Endothelial cell of umbilical vein (primary cell): Measurements from ENCODE around the gene AMMECR1. TPM values are rescaled to one million over a fixed set of nuclear protein-coding genes. Genes with fewer than 3 reads are reported as not detected.

ENCODE experiments used
- BruUV-seq: library from RNA; stranded (reverse); fragments of 400-500 nt; replicated peaks from 2 replicates; lab custom pipeline; 2021; lab: Mats Ljungman, UMichigan
- CTCF ChIA-PET: fragments of 300-600, 350-600 bp; sonication (Branson Sonifier 250); formaldehyde crosslinking; loops from one replicate; lab custom pipeline; 2021; ENCODE audit warnings: antibody characterized with exemption, inconsistent platforms; lab: Charles Lee
- POLR2A ChIA-PET: fragments of 300-600, 350-600 bp; sonication (Branson Sonifier 250); formaldehyde crosslinking; loops from one replicate; lab custom pipeline; 2021; ENCODE audit warnings: antibody characterized with exemption, inconsistent platforms; lab: Charles Lee
- DNase-seq: peaks from one replicate; pipeline ENCODE4 v3.0.0-alpha.2; 2011; ENCODE audit warnings: low read depth, low spot score
- FAIRE-seq: peaks from 2 replicates; lab custom pipeline; 2011; peaks lifted over from hg19 to GRCh38; lab: Jason Lieb, UNC
- H2AFZ ChIP-seq: 2 replicates; pipeline ENCODE4 v1.6.0; 2012; ENCODE audit warnings: low read depth, low read length, control low read depth, inconsistent platforms
- H3K27ac ChIP-seq: 2 replicates; pipeline ENCODE4 v1.5.1; 2011; ENCODE audit warnings: low read depth, mild to moderate bottlenecking, control low read depth, low read length, moderate library complexity; ENCODE audit not compliant: insufficient read depth
- H3K27me3 ChIP-seq, 2 experiments: 2 replicates each; pipeline versions ENCODE4 v1.6.0 to v1.6.1; 2011; ENCODE audit warnings: low read length in 2 of 2, mixed read lengths in 1 of 2; ENCODE audit not compliant: control insufficient read depth in 2 of 2, insufficient read depth in 2 of 2
- H3K36me3 ChIP-seq, 2 experiments: 2 replicates in 1 of 2; 3 replicates in 1 of 2; pipeline ENCODE4 v1.5.1; 2011; ENCODE audit warnings: low read length in 2 of 2, mild to moderate bottlenecking in 1 of 2, moderate library complexity in 1 of 2; ENCODE audit not compliant: control insufficient read depth in 2 of 2, insufficient read depth in 2 of 2; ENCODE audit errors: extremely low read depth in 1 of 2
- H3K4me1 ChIP-seq: 3 replicates; pipeline ENCODE4 v1.5.1; 2011; ENCODE audit warnings: mild to moderate bottlenecking, low read length; ENCODE audit not compliant: control insufficient read depth, insufficient read depth; ENCODE audit errors: extremely low read depth
- H3K4me2 ChIP-seq: 2 replicates; pipeline ENCODE4 v1.6.1; 2011; ENCODE audit warnings: low read length, control low read depth, mixed read lengths; ENCODE audit not compliant: insufficient read depth
- H3K4me3 ChIP-seq, 3 experiments: fragments of 200-600 bp in 1 of 3; sonication (generic), shearing (Covaris generic) in 1 of 3; replicated peaks in 1 of 3; 2 replicates each; pipeline ENCODE4 v1.5.1; 2011 to 2016; ENCODE audit warnings: control low read depth in 3 of 3, low read length in 3 of 3, mild to moderate bottlenecking in 2 of 3, inconsistent platforms in 1 of 3, low read depth in 1 of 3, moderate library complexity in 1 of 3; ENCODE audit not compliant: insufficient read depth in 1 of 3
- H3K79me2 ChIP-seq: 2 replicates; pipeline ENCODE4 v1.6.0; 2012; ENCODE audit warnings: low read length, inconsistent platforms; ENCODE audit not compliant: control insufficient read depth, insufficient read depth
- H3K9ac ChIP-seq: replicated peaks from 2 replicates; pipeline ENCODE3; 2011; ENCODE audit warnings: low read length, control low read depth; ENCODE audit not compliant: insufficient read depth; ENCODE audit errors: extremely low read depth
- H3K9me1 ChIP-seq: replicated peaks from 3 replicates; pipeline ENCODE4 v1.6.0; 2011; ENCODE audit warnings: mild to moderate bottlenecking, low read length; ENCODE audit not compliant: control insufficient read depth, insufficient read depth; ENCODE audit errors: extremely low read depth
- H3K9me3 ChIP-seq: replicated peaks from 2 replicates; pipeline ENCODE4 v1.5.1; 2012; ENCODE audit warnings: low read length, inconsistent platforms; ENCODE audit not compliant: control insufficient read depth, insufficient read depth
- H4K20me1 ChIP-seq: replicated peaks from 2 replicates; pipeline ENCODE3; 2011; ENCODE audit warnings: mild to moderate bottlenecking, low read length; ENCODE audit not compliant: control insufficient read depth, insufficient read depth; ENCODE audit errors: extremely low read depth
- CTCF ChIP-seq, 2 donors: IDR thresholded peaks; 1 replicate in 1 of 2; 2 replicates in 1 of 2; pipeline ENCODE4 v1.5.1; 2011; ENCODE audit warnings: low read length in 2 of 2, mild to moderate bottlenecking in 2 of 2, moderate library complexity in 2 of 2, control low read depth in 1 of 2, inconsistent platforms in 1 of 2, low read depth in 1 of 2; ENCODE audit not compliant: insufficient read depth in 1 of 2; ENCODE audit errors: extremely low read depth in 1 of 2
- EZH2 ChIP-seq: IDR thresholded peaks from 2 replicates; pipeline ENCODE4 v1.6.1; 2012; ENCODE audit warnings: borderline replicate concordance, low read depth, mild to moderate bottlenecking, moderate library complexity, low read length, inconsistent platforms; ENCODE audit not compliant: severe bottlenecking
- FOS ChIP-seq: IDR thresholded peaks from 2 replicates; pipeline ENCODE4 v1.6.1; 2011; ENCODE audit warnings: mild to moderate bottlenecking, low read length, moderate library complexity, borderline replicate concordance; ENCODE audit not compliant: insufficient read depth
- GATA2 ChIP-seq: IDR thresholded peaks from 2 replicates; pipeline ENCODE4 v1.7.0; 2011; ENCODE audit warnings: low read depth, mild to moderate bottlenecking, moderate library complexity, mixed read lengths, low read length; ENCODE audit not compliant: insufficient read length, insufficient read depth
- JUN ChIP-seq: IDR thresholded peaks from 2 replicates; pipeline ENCODE4 v1.6.1; 2011; ENCODE audit warnings: borderline replicate concordance, low read depth; ENCODE audit not compliant: insufficient read length, insufficient read depth
- MYC ChIP-seq: IDR thresholded peaks from one replicate; pipeline ENCODE4 v1.6.1; 2011; ENCODE audit warnings: mild to moderate bottlenecking, low read depth, low read length
- POLR2A ChIP-seq: IDR thresholded peaks from 2 replicates; pipeline ENCODE4 v1.6.1; 2012; ENCODE audit warnings: low read depth, mild to moderate bottlenecking, control low read depth, low read length
- POLR2AphosphoS5 ChIP-seq: IDR thresholded peaks from 2 replicates; pipeline ENCODE4 v1.6.1; 2012; ENCODE audit warnings: low read depth, mild to moderate bottlenecking, control low read depth, low read length, moderate library complexity; ENCODE audit not compliant: insufficient read depth
- dilution Hi-C: fragments of 300-500 bp; cut with MboI; formaldehyde crosslinking; loops from one replicate; pipeline ENCODE4 v1.15.0; 2019; ENCODE audit warnings: low sequenced_read_pairs; ENCODE audit not compliant: extremely low pct_ligation_motif_present
- intact Hi-C: fragments of 100-400 bp; cut with micrococcal nuclease; formaldehyde crosslinking; loops from one replicate; pipeline ENCODE4 v1.10.0; 2022
- polyA plus RNA-seq, 4 experiments: library from polyadenylated mRNA; depleted of rRNA in 3 of 4; stranded (reverse) in 3 of 4; unstranded in 1 of 4; fragments of >200 nt; gene quantifications; 2 replicates each; pipeline versions ENCODE4 v1.2.1 to v1.2.3, GENCODE V29; 2011 to 2012; ENCODE audit warnings: missing spikeins in 1 of 4
- total RNA-seq: library from RNA; stranded (reverse); gene quantifications from 2 replicates; pipeline ENCODE4 v1.2.3, GENCODE V29; 2021

The AMMECR1 gene
- total and polyA plus RNA-seq, 2 donors (not counting 3 experiments of a cell fraction or from before 2014, with no cell fraction given), result 3.6 to 6.9 TPM

DNA sequence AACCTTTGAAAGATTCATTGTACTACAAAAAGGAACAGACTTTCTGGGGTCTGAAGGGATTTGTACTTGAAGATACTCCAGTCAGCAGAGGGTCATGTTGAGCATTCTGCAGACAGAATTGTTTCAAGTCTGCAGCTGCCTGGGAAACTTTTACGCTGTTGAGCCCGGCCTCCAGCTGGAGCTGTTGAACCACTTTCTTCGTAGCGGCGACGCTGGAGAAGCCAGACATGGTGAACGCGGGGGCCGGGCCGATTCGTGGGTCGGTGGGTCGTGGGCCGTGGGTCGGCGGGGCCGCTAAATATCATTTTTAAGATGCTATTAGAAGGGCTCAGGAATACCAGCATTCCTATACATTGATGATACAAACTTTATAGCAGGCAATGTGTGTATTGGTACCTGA, 28.8 kb upstream of the AMMECR1 start:
- CTCF ChIA-PET, result no interaction called here
- FAIRE-seq (no peak), DNase-seq (no peak)
- Histone ChIP-seq H3K4me1 (no peaks in the 10 kb centered on the region), H3K9ac (no peak overlapping the region), H4K20me1 (no peaks in the 10 kb centered on the region), H3K27me3 (no peaks in the 10 kb centered on the region), H3K27ac (no peak overlapping the region), H3K9me1 (no peaks in the 10 kb centered on the region), H3K4me2 (no peak overlapping the region), H3K36me3 (no peaks in the 10 kb centered on the region), H3K9me3 (no peaks in the 10 kb centered on the region), H3K79me2 (no peaks in the 10 kb centered on the region), H2AFZ (no peak overlapping the region), H3K4me3 (no peak overlapping the region)
- intact Hi-C loops (no loop called here), dilution Hi-C loops (no loop called here)
- no peak for TF ChIP-seq FOS
- no peak for TF ChIP-seq JUN
- TF ChIP-seq CTCF (IDR thresholded peaks at IDR 0.05; ENCODE audit: extremely low read depth in 1 of 2, insufficient read depth in 1 of 2, low read depth in 1 of 2, low read length in 2 of 2), result no peak
- no peak for TF ChIP-seq MYC
- no peak for TF ChIP-seq POLR2A
- no peak for TF ChIP-seq EZH2
- TF ChIP-seq POLR2AphosphoS5, result no peak
- TF ChIP-seq GATA2, result no peak
- BruUV-seq, result no TSS peak
- POLR2A ChIA-PET, result no interaction called here
